GM23338 (cell line): ENCODE data around the gene VEPH1. TPM values are rescaled to one million over a fixed set of nuclear protein-coding genes. Genes with fewer than 3 reads are reported as not detected.

ENCODE experiments used
- ATAC-seq: fragments of 200-7000 bp; cut with Tn5 transposase; 3 replicates; pipeline ENCODE4 v1.9.1; 2020
- DNase-seq: peaks from one replicate; pipeline ENCODE4 v3.0.0-alpha.2; 2015; ENCODE audit warnings: low spot score
- H2AFZ ChIP-seq: fragments of 200-600 bp; sonication (generic); 2 replicates; pipeline ENCODE4 v1.8.0; 2016; ENCODE audit warnings: antibody characterized with exemption, mild to moderate bottlenecking, moderate library complexity
- H3F3A ChIP-seq: fragments of 200-600 bp; sonication (generic); replicated peaks from 2 replicates; pipeline ENCODE4 v1.8.0; 2017; ENCODE audit warnings: antibody characterized with exemption, mixed run types, low read depth
- H3K27ac ChIP-seq: fragments of 200-600 bp; sonication (generic); 2 replicates; pipeline ENCODE4 v1.6.1; 2016; ENCODE audit warnings: low read depth
- H3K27me3 ChIP-seq: fragments of 200-600 bp; sonication (generic); 2 replicates; pipeline ENCODE4 v1.8.0; 2016; ENCODE audit warnings: mild to moderate bottlenecking, mixed run types, moderate library complexity; ENCODE audit not compliant: insufficient read depth
- H3K36me3 ChIP-seq: fragments of 200-600 bp; sonication (generic); 2 replicates; pipeline ENCODE4 v1.8.0; 2016; ENCODE audit warnings: mild to moderate bottlenecking; ENCODE audit not compliant: insufficient read depth
- H3K4me1 ChIP-seq: fragments of 200-600 bp; sonication (generic); 2 replicates; pipeline ENCODE4 v1.8.0; 2016; ENCODE audit warnings: mild to moderate bottlenecking, moderate library complexity; ENCODE audit not compliant: insufficient read depth
- H3K4me2 ChIP-seq: fragments of 200-600 bp; sonication (generic); 2 replicates; pipeline ENCODE4 v1.7.1; 2017; ENCODE audit warnings: mixed run types
- H3K4me3 ChIP-seq: fragments of 200-600 bp; sonication (generic); 2 replicates; pipeline ENCODE4 v1.6.1; 2016; ENCODE audit warnings: mixed run types
- H3K79me2 ChIP-seq: fragments of 200-600 bp; sonication (generic); replicated peaks from 2 replicates; pipeline ENCODE4 v1.8.0; 2017; ENCODE audit warnings: mild to moderate bottlenecking; ENCODE audit not compliant: insufficient read depth
- H3K9me2 ChIP-seq: fragments of 200-600 bp; sonication (generic); 2 replicates; pipeline ENCODE4 v1.8.0; 2017; ENCODE audit not compliant: insufficient read depth
- H4K20me1 ChIP-seq: fragments of 200-600 bp; sonication (generic); replicated peaks from 2 replicates; pipeline ENCODE4 v1.8.0; 2017; ENCODE audit warnings: mild to moderate bottlenecking; ENCODE audit not compliant: insufficient read depth
- H3K27ac Mint-ChIP-seq: 2 replicates; pipeline ENCODE4 v1.8.0; 2020; ENCODE audit warnings: inconsistent platforms, mild to moderate bottlenecking, moderate library complexity, mixed read lengths
- H3K27me3 Mint-ChIP-seq: 3 replicates; pipeline ENCODE4 v1.8.0; 2022; ENCODE audit warnings: low read depth, mild to moderate bottlenecking, moderate library complexity, mixed read lengths, inconsistent platforms; ENCODE audit not compliant: insufficient read depth, poor library complexity
- H3K36me3 Mint-ChIP-seq: 3 replicates; pipeline ENCODE4 v1.8.0; 2021; ENCODE audit warnings: low read depth, mild to moderate bottlenecking, inconsistent platforms, moderate library complexity, mixed read lengths
- H3K4me1 Mint-ChIP-seq: 3 replicates; pipeline ENCODE4 v1.8.0; 2020; ENCODE audit warnings: mild to moderate bottlenecking, inconsistent platforms, mixed read lengths
- H3K4me3 Mint-ChIP-seq: 3 replicates; pipeline ENCODE4 v1.8.0; 2021; ENCODE audit warnings: moderate library complexity, mild to moderate bottlenecking, inconsistent platforms, mixed read lengths
- H3K9me3 Mint-ChIP-seq: 3 replicates; pipeline ENCODE4 v1.8.0; 2020; ENCODE audit warnings: moderate library complexity, mild to moderate bottlenecking, inconsistent platforms, mixed read lengths
- CREB1 ChIP-seq: fragments of 250-450 bp; sonication (Bioruptor Pico); IDR thresholded peaks from 2 replicates; pipeline ENCODE4 v1.5.0; 2020; ENCODE audit warnings: low read depth, mild to moderate bottlenecking, moderate library complexity
- EZH2 ChIP-seq: fragments of 200-600 bp; sonication (generic); IDR thresholded peaks from one replicate; pipeline ENCODE4 v1.8.0; 2017; ENCODE audit warnings: antibody characterized with exemption, mild to moderate bottlenecking, low read depth; ENCODE audit not compliant: unreplicated experiment
- EZH2phosphoT487 ChIP-seq: fragments of 200-600 bp; sonication (generic); IDR thresholded peaks from one replicate; pipeline ENCODE4 v1.8.1; 2018; ENCODE audit warnings: antibody characterized with exemption; ENCODE audit not compliant: unreplicated experiment
- JUNB ChIP-seq: IDR thresholded peaks from one replicate; pipeline ENCODE4 v1.6.1; 2016; ENCODE audit warnings: antibody characterized with exemption; ENCODE audit not compliant: unreplicated experiment
- NANOG ChIP-seq: IDR thresholded peaks from 2 replicates; pipeline ENCODE4 v1.6.1; 2016; ENCODE audit warnings: antibody characterized with exemption, borderline replicate concordance
- POLR2AphosphoS5 ChIP-seq: IDR thresholded peaks from 2 replicates; pipeline ENCODE4 v1.6.1; 2016; ENCODE audit warnings: antibody characterized with exemption, low read depth
- STAT1 ChIP-seq: IDR thresholded peaks from one replicate; pipeline ENCODE4 v1.6.1; 2016; ENCODE audit warnings: antibody characterized with exemption; ENCODE audit not compliant: unreplicated experiment
- ZNF114 ChIP-seq: fragments of 250-450 bp; sonication (Bioruptor Pico); IDR thresholded peaks from 2 replicates; pipeline ENCODE4 v1.5.0; 2020; ENCODE audit warnings: mild to moderate bottlenecking, moderate library complexity
- ZNF331 ChIP-seq: fragments of 250-450 bp; sonication (Bioruptor Pico); IDR thresholded peaks from 2 replicates; pipeline ENCODE4 v1.5.0; 2020; ENCODE audit warnings: low read depth, mild to moderate bottlenecking, moderate library complexity
- polyA plus RNA-seq: library from polyadenylated mRNA; unstranded; fragments of >200 nt; fragmentation: Nextera tagmentation; extraction: Ambion mirVana; gene quantifications from 2 replicates; pipeline ENCODE4 v1.2.1, GENCODE V29; 2016
- total RNA-seq: library from RNA; depleted of rRNA; stranded (reverse); fragments of >200 nt; shearing (Covaris generic); gene quantifications from 2 replicates; pipeline ENCODE4 v1.2.3, GENCODE V29; 2014
- TF ChIP-seq, protein P1 (sequence below): IDR thresholded peaks from 2 replicates; pipeline ENCODE4 v1.6.1; 2016; ENCODE audit warnings: antibody characterized with exemption
- TF ChIP-seq, protein P2 (sequence below), 2 experiments: fragments of 200-600 bp in 1 of 2; sonication (generic) in 1 of 2; conservative IDR thresholded peaks; 2 replicates each; pipeline versions ENCODE4 v1.5.1 to v1.6.1; 2016 to 2017; ENCODE audit warnings: antibody characterized with exemption in 2 of 2, low read depth in 2 of 2, mild to moderate bottlenecking in 2 of 2, moderate library complexity in 1 of 2
- TF ChIP-seq, protein P3 (sequence below): IDR thresholded peaks from one replicate; pipeline ENCODE4 v1.6.1; 2018; ENCODE audit warnings: antibody characterized with exemption; ENCODE audit not compliant: unreplicated experiment

The VEPH1 gene
- total and polyA plus RNA-seq, 2 experiments from 2014 or later, result 15.4 to 33.8 TPM

DNA sequence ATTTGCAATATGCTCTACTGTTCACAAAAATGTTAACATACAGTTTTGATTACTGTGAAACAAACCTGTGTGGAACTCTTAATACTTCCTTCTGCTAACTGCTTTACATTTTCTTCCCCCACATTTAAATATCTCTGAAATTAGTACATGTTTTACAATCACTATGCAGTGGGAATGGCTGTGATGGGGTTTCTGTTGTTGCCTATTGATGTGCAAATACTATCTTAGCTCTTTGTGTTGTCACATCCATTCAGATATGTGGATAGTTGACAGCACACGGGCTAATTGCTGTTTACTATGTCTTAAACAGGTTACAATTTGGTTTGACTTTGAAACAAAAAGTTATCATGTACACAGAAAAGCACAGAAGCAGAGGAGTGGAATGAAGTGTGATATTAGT, 247.4 kb downstream of the VEPH1 start:
- Mint-ChIP-seq H3K4me1 (peaks cover 29% of the 10 kb centered on the region), H3K27ac (no peak overlapping the region), H3K36me3 (no peaks in the 10 kb centered on the region), H3K4me3 (no peak overlapping the region), H3K27me3 (peaks cover 2% of the 10 kb centered on the region), H3K9me3 (no peaks in the 10 kb centered on the region)
- H3K27ac ChIP-seq, result no peak overlapping the region
- peak overlapping the region; percentile 37 for H3K4me2 ChIP-seq
- H3K4me3 ChIP-seq, result no peak overlapping the region
- peak; percentile 31; the same call in 1 of the 3 replicates for ATAC-seq
- no peak for DNase-seq
- peaks cover 2% of the 10 kb centered on the region; the same call in 1 of the 2 replicates for H3K9me2 ChIP-seq
- H3K79me2 ChIP-seq, result no peaks in the 10 kb centered on the region
- H3K36me3 ChIP-seq, result no peaks in the 10 kb centered on the region
- H2AFZ ChIP-seq, result no peak overlapping the region
- H4K20me1 ChIP-seq, result no peaks in the 10 kb centered on the region
- TF ChIP-seq STAT1 (no peak), NANOG (peak; percentile 42; the same call in 1 of the 2 replicates), CREB1 (CRISPR knock-in tag) (no peak)
- no peaks in the 10 kb centered on the region for H3F3A ChIP-seq
- no peaks in the 10 kb centered on the region for H3K27me3 ChIP-seq
- peaks cover 18% of the 10 kb centered on the region; the same call in 1 of the 2 replicates for H3K4me1 ChIP-seq

- H4K20me1 ChIP-seq, result no peaks in the 10 kb centered on the region
- TF ChIP-seq JUNB, result no peak
- no peak for TF ChIP-seq POLR2AphosphoS5
- TF ChIP-seq, protein P1, sequence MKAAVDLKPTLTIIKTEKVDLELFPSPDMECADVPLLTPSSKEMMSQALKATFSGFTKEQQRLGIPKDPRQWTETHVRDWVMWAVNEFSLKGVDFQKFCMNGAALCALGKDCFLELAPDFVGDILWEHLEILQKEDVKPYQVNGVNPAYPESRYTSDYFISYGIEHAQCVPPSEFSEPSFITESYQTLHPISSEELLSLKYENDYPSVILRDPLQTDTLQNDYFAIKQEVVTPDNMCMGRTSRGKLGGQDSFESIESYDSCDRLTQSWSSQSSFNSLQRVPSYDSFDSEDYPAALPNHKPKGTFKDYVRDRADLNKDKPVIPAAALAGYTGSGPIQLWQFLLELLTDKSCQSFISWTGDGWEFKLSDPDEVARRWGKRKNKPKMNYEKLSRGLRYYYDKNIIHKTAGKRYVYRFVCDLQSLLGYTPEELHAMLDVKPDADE, result no peak
- no peak for TF ChIP-seq EZH2phosphoT487
- no peak for TF ChIP-seq ZNF114 (CRISPR knock-in tag)
- Mint-ChIP-seq H3K27me3 (peaks cover 2% of the 10 kb centered on the region), H3K4me1 (peaks cover 32% of the 10 kb centered on the region), H3K4me3 (no peak overlapping the region), H3K9me3 (no peaks in the 10 kb centered on the region), H3K27ac (no peak overlapping the region), H3K36me3 (no peaks in the 10 kb centered on the region)
- H3K27me3 ChIP-seq, result no peaks in the 10 kb centered on the region
- H3F3A ChIP-seq, result no peaks in the 10 kb centered on the region
- H3K4me1 ChIP-seq, result peaks cover 30% of the 10 kb centered on the region
- H3K4me2 ChIP-seq, result no peak overlapping the region
- H3K9me2 ChIP-seq, result peaks cover 6% of the 10 kb centered on the region; the same call in 1 of the 2 replicates
- no peak overlapping the region for H3K4me3 ChIP-seq
- H3K36me3 ChIP-seq, result no peaks in the 10 kb centered on the region
- DNase-seq (no peak), ATAC-seq (no peak)
- no peak overlapping the region for H3K27ac ChIP-seq
- H2AFZ ChIP-seq, result no peak overlapping the region
- no peaks in the 10 kb centered on the region for H3K79me2 ChIP-seq
Observed at GRCh38 chr3:157251685-157252084, 251.5 kb downstream of the VEPH1 start.

- Mint-ChIP-seq H3K27ac (no peak overlapping the region), H3K4me1 (peaks cover 17% of the 10 kb centered on the region), H3K36me3 (no peaks in the 10 kb centered on the region), H3K4me3 (no peak overlapping the region), H3K9me3 (no peaks in the 10 kb centered on the region), H3K27me3 (peaks cover 2% of the 10 kb centered on the region)
- peaks cover 21% of the 10 kb centered on the region for H3K4me1 ChIP-seq
- no peak overlapping the region for H2AFZ ChIP-seq
- no peaks in the 10 kb centered on the region for H3K79me2 ChIP-seq
- H3F3A ChIP-seq, result no peaks in the 10 kb centered on the region
- H3K36me3 ChIP-seq, result no peaks in the 10 kb centered on the region
- no peaks in the 10 kb centered on the region for H3K27me3 ChIP-seq
- peak; percentile 46 for ATAC-seq
- H4K20me1 ChIP-seq, result no peaks in the 10 kb centered on the region
- no peak overlapping the region for H3K4me3 ChIP-seq
- peaks cover 6% of the 10 kb centered on the region; the same call in 1 of the 2 replicates for H3K9me2 ChIP-seq
- peak; percentile 18 for DNase-seq
- H3K27ac ChIP-seq, result no peak overlapping the region
- H3K4me2 ChIP-seq, result peak overlapping the region; percentile 49; the same call in 1 of the 2 replicates
- TF ChIP-seq, protein P2, sequence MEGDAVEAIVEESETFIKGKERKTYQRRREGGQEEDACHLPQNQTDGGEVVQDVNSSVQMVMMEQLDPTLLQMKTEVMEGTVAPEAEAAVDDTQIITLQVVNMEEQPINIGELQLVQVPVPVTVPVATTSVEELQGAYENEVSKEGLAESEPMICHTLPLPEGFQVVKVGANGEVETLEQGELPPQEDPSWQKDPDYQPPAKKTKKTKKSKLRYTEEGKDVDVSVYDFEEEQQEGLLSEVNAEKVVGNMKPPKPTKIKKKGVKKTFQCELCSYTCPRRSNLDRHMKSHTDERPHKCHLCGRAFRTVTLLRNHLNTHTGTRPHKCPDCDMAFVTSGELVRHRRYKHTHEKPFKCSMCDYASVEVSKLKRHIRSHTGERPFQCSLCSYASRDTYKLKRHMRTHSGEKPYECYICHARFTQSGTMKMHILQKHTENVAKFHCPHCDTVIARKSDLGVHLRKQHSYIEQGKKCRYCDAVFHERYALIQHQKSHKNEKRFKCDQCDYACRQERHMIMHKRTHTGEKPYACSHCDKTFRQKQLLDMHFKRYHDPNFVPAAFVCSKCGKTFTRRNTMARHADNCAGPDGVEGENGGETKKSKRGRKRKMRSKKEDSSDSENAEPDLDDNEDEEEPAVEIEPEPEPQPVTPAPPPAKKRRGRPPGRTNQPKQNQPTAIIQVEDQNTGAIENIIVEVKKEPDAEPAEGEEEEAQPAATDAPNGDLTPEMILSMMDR (conservative IDR thresholded peaks at IDR 0.05; ENCODE audit: low read depth in 2 of 2), result no peak
- TF ChIP-seq POLR2AphosphoS5 (no peak), CREB1 (CRISPR knock-in tag) (no peak), EZH2 (no peak), EZH2phosphoT487 (no peak), ZNF331 (CRISPR knock-in tag) (no peak), STAT1 (no peak), JUNB (no peak), NANOG (no peak), ZNF114 (CRISPR knock-in tag) (no peak)
- TF ChIP-seq, protein P3, sequence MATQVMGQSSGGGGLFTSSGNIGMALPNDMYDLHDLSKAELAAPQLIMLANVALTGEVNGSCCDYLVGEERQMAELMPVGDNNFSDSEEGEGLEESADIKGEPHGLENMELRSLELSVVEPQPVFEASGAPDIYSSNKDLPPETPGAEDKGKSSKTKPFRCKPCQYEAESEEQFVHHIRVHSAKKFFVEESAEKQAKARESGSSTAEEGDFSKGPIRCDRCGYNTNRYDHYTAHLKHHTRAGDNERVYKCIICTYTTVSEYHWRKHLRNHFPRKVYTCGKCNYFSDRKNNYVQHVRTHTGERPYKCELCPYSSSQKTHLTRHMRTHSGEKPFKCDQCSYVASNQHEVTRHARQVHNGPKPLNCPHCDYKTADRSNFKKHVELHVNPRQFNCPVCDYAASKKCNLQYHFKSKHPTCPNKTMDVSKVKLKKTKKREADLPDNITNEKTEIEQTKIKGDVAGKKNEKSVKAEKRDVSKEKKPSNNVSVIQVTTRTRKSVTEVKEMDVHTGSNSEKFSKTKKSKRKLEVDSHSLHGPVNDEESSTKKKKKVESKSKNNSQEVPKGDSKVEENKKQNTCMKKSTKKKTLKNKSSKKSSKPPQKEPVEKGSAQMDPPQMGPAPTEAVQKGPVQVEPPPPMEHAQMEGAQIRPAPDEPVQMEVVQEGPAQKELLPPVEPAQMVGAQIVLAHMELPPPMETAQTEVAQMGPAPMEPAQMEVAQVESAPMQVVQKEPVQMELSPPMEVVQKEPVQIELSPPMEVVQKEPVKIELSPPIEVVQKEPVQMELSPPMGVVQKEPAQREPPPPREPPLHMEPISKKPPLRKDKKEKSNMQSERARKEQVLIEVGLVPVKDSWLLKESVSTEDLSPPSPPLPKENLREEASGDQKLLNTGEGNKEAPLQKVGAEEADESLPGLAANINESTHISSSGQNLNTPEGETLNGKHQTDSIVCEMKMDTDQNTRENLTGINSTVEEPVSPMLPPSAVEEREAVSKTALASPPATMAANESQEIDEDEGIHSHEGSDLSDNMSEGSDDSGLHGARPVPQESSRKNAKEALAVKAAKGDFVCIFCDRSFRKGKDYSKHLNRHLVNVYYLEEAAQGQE, result no peak
Observed at GRCh38 chr3:157249606-157250005, 253.6 kb downstream of the VEPH1 start.
